HepG2 (cell line): ENCODE results near the gene ZNF816. TPM values are rescaled to one million over a fixed set of nuclear protein-coding genes. Genes with fewer than 3 reads are reported as not detected.

ENCODE experiments used
- AKAP8 ChIP-seq: sonication (generic); formaldehyde crosslinking; IDR thresholded peaks from 2 replicates; pipeline ENCODE4 v1.5.1; 2020; ENCODE audit warnings: mild to moderate bottlenecking, missing genetic modification reagents
- KLF6 ChIP-seq: IDR thresholded peaks from 2 replicates; pipeline ENCODE4 v1.8.0; 2016; ENCODE audit warnings: missing biosample characterization, missing genetic modification reagents
- MTA1 ChIP-seq: sonication (generic); formaldehyde crosslinking; IDR thresholded peaks from 2 replicates; pipeline ENCODE4 v1.4.0; 2020; ENCODE audit warnings: missing genetic modification reagents, mild to moderate bottlenecking, borderline replicate concordance
- ZNF615 ChIP-seq: sonication (generic); formaldehyde crosslinking; IDR thresholded peaks from 2 replicates; pipeline ENCODE4 v1.5.0; 2020; ENCODE audit warnings: mild to moderate bottlenecking, missing genetic modification reagents, borderline replicate concordance
- ZNF776 ChIP-seq: sonication (generic); formaldehyde crosslinking; IDR thresholded peaks from 2 replicates; pipeline ENCODE4 v1.4.0; 2020; ENCODE audit warnings: mild to moderate bottlenecking, missing genetic modification reagents
- polyA plus RNA-seq, 8 experiments: library from polyadenylated mRNA; depleted of rRNA in 3 of 8; stranded (reverse) in 7 of 8; unstranded in 1 of 8; fragments of >200 nt; fragmentation: Illumina TruSeq in 4 of 8; extraction: Trizol in 4 of 8; gene quantifications; 2 replicates each; pipeline versions ENCODE4 v1.2.1 to v1.2.3, GENCODE V29; 2011 to 2016; ENCODE audit warnings: low read depth in 4 of 8, missing spikeins in 1 of 8, mixed read lengths in 1 of 8; ENCODE audit not compliant: insufficient read depth in 1 of 8
- total RNA-seq, 5 experiments: library from RNA; depleted of rRNA; stranded (reverse); fragments of >200 nt; fragmentation: Illumina TruSeq; extraction: Trizol; gene quantifications; 2 replicates each; pipeline ENCODE4 v1.2.3, GENCODE V29; 2016; ENCODE audit warnings: low read depth in 1 of 5
- TF ChIP-seq, protein P1 (sequence below): IDR thresholded peaks from 2 replicates; pipeline ENCODE4 v1.6.1; 2016; ENCODE audit warnings: low read depth, missing genetic modification reagents, missing compliant biosample characterization
- TF ChIP-seq, protein P2 (sequence below), 2 experiments: sonication (generic) in 1 of 2; formaldehyde crosslinking in 1 of 2; IDR thresholded peaks; 2 replicates each; pipeline versions ENCODE4 v1.4.0 to v1.6.1; 2018 to 2020; ENCODE audit warnings: missing genetic modification reagents in 2 of 2, borderline replicate concordance in 1 of 2, low read depth in 1 of 2, mild to moderate bottlenecking in 1 of 2, missing biosample characterization in 1 of 2
- TF ChIP-seq, protein P3 (sequence below): sonication (generic); formaldehyde crosslinking; IDR thresholded peaks from 2 replicates; pipeline ENCODE4 v1.5.1; 2020; ENCODE audit warnings: mild to moderate bottlenecking, moderate library complexity, missing genetic modification reagents
- TF ChIP-seq, protein P4 (sequence below): sonication (generic); formaldehyde crosslinking; IDR thresholded peaks from 2 replicates; pipeline ENCODE4 v1.9.0; 2021; ENCODE audit warnings: missing genetic modification reagents, borderline replicate concordance
- TF ChIP-seq, protein P5 (sequence below): sonication (generic); formaldehyde crosslinking; IDR thresholded peaks from 2 replicates; pipeline ENCODE4 v1.4.0; 2020; ENCODE audit warnings: missing genetic modification reagents, borderline replicate concordance

Gene ZNF816
- total and polyA plus RNA-seq, 2 of the 13 experiments (the other 11 are each of a cell fraction or from before 2014, with no cell fraction given), result 5.2 to 14.1 TPM

DNA sequence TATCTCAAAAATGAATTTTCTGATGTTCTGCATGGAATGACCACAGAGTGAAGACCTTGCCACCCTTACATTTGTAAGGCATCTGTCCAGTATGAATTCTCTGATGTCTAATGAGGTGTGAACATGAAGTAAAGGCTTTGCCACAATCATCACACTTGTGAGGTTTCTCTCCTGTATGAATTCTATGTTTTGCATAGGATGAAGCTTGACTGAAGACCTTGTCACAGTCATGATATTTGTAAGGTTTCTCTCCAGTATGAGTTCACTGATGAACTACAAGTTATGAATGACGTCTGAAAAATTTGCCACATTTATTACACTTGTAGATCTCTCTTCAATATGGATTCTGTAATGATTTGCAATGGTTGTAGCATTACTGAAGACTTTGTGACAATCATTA, 13.3 kb downstream of the ZNF816 start (continued):
- TF ChIP-seq, protein P1, sequence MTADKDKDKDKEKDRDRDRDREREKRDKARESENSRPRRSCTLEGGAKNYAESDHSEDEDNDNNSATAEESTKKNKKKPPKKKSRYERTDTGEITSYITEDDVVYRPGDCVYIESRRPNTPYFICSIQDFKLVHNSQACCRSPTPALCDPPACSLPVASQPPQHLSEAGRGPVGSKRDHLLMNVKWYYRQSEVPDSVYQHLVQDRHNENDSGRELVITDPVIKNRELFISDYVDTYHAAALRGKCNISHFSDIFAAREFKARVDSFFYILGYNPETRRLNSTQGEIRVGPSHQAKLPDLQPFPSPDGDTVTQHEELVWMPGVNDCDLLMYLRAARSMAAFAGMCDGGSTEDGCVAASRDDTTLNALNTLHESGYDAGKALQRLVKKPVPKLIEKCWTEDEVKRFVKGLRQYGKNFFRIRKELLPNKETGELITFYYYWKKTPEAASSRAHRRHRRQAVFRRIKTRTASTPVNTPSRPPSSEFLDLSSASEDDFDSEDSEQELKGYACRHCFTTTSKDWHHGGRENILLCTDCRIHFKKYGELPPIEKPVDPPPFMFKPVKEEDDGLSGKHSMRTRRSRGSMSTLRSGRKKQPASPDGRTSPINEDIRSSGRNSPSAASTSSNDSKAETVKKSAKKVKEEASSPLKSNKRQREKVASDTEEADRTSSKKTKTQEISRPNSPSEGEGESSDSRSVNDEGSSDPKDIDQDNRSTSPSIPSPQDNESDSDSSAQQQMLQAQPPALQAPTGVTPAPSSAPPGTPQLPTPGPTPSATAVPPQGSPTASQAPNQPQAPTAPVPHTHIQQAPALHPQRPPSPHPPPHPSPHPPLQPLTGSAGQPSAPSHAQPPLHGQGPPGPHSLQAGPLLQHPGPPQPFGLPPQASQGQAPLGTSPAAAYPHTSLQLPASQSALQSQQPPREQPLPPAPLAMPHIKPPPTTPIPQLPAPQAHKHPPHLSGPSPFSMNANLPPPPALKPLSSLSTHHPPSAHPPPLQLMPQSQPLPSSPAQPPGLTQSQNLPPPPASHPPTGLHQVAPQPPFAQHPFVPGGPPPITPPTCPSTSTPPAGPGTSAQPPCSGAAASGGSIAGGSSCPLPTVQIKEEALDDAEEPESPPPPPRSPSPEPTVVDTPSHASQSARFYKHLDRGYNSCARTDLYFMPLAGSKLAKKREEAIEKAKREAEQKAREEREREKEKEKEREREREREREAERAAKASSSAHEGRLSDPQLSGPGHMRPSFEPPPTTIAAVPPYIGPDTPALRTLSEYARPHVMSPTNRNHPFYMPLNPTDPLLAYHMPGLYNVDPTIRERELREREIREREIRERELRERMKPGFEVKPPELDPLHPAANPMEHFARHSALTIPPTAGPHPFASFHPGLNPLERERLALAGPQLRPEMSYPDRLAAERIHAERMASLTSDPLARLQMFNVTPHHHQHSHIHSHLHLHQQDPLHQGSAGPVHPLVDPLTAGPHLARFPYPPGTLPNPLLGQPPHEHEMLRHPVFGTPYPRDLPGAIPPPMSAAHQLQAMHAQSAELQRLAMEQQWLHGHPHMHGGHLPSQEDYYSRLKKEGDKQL (CRISPR knock-in tag), result no peak
- TF ChIP-seq KLF6 (CRISPR knock-in tag) (no peak), ZNF615 (CRISPR knock-in tag) (no peak), ZNF776 (CRISPR knock-in tag) (no peak), AKAP8 (CRISPR knock-in tag) (no peak), MTA1 (CRISPR knock-in tag) (no peak)
- TF ChIP-seq, protein P2, sequence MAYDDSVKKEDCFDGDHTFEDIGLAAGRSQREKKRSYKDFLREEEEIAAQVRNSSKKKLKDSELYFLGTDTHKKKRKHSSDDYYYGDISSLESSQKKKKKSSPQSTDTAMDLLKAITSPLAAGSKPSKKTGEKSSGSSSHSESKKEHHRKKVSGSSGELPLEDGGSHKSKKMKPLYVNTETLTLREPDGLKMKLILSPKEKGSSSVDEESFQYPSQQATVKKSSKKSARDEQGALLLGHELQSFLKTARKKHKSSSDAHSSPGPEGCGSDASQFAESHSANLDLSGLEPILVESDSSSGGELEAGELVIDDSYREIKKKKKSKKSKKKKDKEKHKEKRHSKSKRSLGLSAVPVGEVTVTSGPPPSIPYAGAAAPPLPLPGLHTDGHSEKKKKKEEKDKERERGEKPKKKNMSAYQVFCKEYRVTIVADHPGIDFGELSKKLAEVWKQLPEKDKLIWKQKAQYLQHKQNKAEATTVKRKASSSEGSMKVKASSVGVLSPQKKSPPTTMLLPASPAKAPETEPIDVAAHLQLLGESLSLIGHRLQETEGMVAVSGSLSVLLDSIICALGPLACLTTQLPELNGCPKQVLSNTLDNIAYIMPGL (CRISPR knock-in tag; IDR thresholded peaks at IDR 0.05; ENCODE audit: borderline replicate concordance in 1 of 2, low read depth in 1 of 2), result no peak
- TF ChIP-seq, protein P3, sequence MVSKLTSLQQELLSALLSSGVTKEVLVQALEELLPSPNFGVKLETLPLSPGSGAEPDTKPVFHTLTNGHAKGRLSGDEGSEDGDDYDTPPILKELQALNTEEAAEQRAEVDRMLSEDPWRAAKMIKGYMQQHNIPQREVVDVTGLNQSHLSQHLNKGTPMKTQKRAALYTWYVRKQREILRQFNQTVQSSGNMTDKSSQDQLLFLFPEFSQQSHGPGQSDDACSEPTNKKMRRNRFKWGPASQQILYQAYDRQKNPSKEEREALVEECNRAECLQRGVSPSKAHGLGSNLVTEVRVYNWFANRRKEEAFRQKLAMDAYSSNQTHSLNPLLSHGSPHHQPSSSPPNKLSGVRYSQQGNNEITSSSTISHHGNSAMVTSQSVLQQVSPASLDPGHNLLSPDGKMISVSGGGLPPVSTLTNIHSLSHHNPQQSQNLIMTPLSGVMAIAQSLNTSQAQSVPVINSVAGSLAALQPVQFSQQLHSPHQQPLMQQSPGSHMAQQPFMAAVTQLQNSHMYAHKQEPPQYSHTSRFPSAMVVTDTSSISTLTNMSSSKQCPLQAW (CRISPR knock-in tag), result no peak
- TF ChIP-seq, protein P4, sequence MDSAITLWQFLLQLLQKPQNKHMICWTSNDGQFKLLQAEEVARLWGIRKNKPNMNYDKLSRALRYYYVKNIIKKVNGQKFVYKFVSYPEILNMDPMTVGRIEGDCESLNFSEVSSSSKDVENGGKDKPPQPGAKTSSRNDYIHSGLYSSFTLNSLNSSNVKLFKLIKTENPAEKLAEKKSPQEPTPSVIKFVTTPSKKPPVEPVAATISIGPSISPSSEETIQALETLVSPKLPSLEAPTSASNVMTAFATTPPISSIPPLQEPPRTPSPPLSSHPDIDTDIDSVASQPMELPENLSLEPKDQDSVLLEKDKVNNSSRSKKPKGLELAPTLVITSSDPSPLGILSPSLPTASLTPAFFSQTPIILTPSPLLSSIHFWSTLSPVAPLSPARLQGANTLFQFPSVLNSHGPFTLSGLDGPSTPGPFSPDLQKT (CRISPR knock-in tag), result no peak
- TF ChIP-seq, protein P5, sequence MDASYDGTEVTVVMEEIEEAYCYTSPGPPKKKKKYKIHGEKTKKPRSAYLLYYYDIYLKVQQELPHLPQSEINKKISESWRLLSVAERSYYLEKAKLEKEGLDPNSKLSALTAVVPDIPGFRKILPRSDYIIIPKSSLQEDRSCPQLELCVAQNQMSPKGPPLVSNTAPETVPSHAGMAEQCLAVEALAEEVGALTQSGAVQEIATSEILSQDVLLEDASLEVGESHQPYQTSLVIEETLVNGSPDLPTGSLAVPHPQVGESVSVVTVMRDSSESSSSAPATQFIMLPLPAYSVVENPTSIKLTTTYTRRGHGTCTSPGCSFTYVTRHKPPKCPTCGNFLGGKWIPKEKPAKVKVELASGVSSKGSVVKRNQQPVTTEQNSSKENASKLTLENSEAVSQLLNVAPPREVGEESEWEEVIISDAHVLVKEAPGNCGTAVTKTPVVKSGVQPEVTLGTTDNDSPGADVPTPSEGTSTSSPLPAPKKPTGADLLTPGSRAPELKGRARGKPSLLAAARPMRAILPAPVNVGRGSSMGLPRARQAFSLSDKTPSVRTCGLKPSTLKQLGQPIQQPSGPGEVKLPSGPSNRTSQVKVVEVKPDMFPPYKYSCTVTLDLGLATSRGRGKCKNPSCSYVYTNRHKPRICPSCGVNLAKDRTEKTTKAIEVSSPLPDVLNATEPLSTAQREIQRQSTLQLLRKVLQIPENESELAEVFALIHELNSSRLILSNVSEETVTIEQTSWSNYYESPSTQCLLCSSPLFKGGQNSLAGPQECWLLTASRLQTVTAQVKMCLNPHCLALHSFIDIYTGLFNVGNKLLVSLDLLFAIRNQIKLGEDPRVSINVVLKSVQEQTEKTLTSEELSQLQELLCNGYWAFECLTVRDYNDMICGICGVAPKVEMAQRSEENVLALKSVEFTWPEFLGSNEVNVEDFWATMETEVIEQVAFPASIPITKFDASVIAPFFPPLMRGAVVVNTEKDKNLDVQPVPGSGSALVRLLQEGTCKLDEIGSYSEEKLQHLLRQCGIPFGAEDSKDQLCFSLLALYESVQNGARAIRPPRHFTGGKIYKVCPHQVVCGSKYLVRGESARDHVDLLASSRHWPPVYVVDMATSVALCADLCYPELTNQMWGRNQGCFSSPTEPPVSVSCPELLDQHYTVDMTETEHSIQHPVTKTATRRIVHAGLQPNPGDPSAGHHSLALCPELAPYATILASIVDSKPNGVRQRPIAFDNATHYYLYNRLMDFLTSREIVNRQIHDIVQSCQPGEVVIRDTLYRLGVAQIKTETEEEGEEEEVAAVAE (CRISPR knock-in tag), result no peak
